HL-60/S4 (cell line): Measurements from ENCODE around the gene GNG13.
"Not testable (repeated sequence)": the region's sequence is repeated elsewhere in the genome, so short reads cannot be mapped to it uniquely, and the experiment has no call there.

Experiments
- in situ Hi-C: fragments of 300-500 bp; cut with MboI; formaldehyde crosslinking; loops from 2 replicates; pipeline ENCODE4 v1.14.3; 2022; ENCODE audit warnings: low sequenced_read_pairs

GNG13 gene

DNA sequence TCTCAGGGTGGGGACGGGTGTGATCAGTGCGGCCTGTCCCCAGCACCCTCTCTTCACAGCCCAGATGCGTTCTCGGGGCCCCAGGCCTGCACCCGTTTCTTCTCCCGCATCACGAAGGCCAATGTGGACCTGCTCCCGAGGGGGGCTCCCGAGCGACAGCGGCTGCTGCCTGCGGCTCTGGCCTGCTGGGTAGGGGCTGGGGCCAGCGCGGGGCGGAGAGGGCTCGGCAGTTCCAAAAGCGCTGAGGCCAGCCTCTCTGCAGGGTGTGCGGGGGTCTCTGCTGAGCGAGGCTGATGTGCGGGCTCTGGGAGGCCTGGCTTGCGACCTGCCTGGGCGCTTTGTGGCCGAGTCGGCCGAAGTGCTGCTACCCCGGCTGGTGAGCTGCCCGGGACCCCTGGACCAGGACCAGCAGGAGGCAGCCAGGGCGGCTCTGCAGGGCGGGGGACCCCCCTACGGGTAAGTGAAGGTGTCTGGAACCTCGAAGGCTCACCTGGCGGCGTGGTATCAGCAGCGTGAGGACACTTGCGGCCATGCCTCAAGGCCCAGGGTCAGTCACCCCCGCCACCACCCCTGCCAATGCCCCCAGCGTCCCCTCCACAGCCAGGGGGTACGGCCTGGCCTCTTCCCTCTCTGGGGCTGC lies 35.6 kb downstream of the GNG13 start:
- in situ Hi-C loops, result no loop called here

DNA sequence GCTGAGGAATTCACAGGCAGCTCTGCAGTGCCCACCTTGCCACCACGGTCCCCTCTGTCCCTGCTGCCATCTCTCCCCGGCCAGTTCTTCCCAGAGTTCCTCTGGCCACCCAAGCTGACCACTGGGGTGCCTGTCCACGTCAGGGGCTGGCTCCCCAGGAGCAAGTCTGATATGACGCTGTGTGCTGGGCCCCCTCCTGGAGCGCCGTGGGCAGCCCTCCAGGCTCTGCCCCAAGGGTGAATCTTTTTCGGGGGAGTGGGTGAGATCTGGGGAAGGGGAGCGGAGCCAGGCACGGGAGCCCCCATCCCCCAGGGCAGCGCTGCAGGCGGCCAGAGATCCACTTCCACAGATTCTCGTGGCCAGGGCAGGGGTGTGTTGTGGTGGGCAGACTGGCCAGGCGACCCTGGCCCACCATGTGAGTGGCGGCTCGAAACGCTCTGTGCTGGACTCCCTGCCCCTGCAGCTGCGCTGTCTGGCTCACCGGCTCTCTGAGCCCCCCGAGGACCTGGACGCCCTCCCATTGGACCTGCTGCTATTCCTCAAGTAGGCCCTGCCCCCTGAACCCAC lies 36.3 kb downstream of the GNG13 start:
- in situ Hi-C loops, result no loop called here

DNA sequence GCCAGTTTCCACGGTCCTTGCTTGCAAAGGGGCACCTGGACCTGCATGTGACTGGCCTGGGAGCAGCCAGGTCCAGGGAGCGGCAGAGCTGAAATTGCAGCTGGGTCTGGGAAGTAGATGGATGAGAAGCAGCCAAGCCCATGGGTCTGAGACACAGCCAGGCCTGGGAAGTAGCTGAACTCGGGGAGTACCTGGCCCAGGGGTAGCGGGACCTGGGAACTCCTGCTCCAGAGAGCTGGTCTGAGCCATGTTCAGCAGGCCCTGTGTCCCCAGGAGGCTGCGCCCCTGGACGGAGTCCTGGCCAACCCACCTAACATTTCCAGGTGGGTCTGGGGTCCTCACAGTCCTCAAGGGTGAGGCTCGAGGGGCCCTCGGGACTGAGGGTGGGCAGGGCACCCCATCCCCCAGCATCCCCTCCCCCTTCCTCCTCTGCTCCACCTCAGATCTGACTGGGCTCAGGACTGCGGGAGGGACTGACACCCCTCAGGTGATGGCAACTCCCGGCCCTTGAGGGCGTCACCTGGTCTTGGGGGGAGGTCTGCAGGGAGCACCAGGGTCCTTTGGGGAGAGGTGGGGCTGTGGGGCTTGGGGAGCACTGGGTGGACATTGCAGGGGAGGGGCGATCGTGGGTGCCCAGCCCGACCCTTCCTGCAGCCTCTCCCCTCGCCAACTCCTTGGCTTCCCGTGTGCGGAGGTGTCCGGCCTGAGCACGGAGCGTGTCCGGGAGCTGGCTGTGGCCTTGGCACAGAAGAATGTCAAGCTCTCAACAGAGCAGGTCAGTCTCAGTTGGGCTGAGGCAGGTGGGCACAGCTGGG lies 37.0 kb downstream of the GNG13 start:
- in situ Hi-C loops, result no loop called here

DNA sequence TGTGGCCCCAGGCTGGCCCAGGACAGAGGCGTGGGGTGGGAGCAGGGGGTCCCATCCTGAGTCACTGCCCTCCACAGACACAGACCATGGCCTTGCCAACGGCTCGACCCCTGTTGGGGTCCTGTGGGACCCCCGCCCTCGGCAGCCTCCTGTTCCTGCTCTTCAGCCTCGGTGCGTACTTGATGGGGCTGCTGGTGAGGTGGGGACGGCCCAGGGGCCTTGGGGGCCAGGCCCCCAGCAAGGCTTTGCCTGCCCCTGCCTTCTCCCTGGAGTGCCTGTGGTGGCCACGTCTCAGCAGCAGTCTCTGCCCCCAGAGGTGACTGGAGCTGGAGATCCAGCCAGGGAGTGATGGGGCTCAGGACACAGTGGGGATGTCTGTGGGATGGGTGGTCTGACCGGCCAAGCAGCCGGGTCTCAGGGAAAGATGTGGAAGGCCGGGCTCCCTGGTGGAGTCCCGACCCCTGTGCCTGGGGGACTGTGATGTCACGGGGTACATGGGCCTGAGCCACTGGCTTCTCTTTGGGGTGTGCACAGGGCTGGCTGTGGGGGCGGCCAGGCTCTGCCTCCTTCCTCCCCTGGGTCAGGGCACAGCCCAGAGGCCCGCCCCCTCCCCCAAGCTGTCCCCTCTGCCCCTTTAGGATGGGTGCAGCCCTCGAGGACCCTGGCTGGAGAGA lies 37.8 kb downstream of the GNG13 start:
- in situ Hi-C loops, result no loop called here

DNA sequence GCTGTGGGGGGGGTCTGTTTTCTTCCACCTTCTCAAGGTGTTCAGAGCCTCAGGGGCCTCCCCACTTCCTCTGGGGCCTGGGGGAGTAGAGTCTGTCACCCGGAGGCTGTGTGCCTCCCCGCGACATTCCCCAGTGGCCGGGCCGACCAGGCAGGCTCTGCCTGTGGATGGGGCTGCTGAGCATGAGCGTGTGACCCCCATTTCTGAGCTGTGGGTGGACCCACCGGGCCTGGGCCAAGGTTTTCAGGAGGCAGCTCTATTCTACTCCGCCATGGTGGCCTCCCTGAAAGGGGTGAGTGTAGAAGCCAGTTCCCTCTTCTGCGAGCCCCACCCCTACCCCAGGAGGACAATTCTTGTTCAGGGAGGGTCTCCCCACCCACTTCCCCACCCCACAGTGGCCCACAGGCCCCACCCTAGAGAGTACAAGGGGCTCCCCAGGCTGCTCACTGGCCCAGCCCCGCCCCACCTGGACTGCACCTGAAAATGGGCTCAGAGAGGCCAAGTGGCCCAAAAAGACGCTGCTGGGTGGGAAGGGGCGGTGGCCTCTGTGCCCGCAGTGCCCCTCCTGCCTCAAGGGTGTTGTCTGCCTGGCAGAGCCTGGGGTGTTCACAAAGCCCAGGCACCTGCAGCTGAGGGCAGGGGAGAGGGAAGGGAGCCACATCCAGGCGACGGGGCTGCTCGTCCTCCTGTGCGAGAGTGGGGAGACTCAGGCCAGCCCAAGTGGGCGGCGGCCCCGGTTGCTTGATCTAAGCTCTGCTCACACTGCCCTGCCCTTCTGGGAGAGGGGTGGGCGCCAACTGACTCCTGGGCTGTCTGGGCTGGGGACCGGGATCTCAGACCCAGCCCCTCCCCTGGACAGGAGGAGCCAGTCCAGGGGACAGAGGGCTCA lies 38.7 kb downstream of the GNG13 start:
- in situ Hi-C loops, result no loop called here

DNA sequence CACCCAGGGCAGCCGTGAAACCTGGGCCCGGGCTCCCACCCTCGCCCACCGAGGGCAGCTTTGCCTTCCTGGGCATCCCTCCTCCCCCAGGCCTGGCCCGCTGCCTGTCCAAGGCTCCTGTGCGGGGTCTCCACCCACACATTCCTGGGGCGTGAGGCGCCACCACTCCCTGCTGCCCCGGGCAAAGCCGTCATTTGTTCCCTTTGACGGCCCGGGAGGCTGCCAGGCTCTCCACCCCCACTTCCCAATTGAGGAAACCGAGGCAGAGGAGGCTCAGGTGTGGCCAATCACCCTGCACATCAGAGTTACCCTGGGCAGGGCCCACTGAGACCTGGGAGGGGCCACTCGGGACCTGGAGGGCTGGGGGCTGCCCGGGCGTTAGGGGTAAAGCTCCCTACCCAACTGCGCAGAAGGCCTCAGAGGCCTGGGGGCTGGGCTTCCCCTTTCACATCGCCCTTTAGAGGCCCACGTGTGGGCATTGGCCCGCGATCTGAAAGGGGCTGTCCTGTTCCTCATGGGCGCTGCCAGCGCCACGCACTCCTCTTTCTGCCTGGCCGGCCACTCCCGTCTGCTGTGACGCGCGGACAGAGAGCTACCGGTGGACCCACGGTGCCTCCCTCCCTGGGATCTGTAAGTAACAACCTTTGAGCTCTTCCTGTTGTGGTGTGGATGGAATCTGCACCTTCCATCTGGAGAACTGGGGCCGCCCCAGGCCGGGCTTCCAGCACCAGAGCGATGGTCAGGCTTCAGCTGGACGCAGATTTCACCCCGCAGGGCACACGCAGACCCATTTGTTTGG lies 39.8 kb downstream of the GNG13 start, which contains the start of gene MSLN:
TSS of gene MSLN (plus strand) at position 190 of the 799 bp plus-strand sequence. CDS start 1,947 bp downstream, outside the sequence.
- in situ Hi-C loops, result no loop called here

DNA sequence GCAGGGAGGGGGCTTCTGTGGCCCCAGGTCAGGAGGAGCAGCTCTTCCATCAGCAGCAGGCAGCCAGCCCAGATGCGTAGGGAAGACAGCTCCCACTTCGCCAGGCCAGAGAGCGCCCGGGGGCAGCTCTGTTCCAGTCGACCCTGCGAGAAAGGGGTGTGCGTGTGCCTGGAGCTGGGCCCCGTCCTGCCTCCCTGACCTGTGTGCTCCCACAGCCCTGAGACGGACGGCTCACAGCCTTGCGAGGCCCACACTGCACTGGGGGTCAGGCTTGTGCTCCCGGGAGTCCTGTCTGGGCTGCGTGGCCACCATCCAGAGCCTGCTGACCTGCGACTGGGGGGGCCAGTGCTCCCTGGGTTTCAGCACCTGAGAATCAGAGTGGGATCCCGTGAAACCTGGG lies 40.5 kb downstream of the GNG13 start:
- in situ Hi-C loops, result no loop called here

DNA sequence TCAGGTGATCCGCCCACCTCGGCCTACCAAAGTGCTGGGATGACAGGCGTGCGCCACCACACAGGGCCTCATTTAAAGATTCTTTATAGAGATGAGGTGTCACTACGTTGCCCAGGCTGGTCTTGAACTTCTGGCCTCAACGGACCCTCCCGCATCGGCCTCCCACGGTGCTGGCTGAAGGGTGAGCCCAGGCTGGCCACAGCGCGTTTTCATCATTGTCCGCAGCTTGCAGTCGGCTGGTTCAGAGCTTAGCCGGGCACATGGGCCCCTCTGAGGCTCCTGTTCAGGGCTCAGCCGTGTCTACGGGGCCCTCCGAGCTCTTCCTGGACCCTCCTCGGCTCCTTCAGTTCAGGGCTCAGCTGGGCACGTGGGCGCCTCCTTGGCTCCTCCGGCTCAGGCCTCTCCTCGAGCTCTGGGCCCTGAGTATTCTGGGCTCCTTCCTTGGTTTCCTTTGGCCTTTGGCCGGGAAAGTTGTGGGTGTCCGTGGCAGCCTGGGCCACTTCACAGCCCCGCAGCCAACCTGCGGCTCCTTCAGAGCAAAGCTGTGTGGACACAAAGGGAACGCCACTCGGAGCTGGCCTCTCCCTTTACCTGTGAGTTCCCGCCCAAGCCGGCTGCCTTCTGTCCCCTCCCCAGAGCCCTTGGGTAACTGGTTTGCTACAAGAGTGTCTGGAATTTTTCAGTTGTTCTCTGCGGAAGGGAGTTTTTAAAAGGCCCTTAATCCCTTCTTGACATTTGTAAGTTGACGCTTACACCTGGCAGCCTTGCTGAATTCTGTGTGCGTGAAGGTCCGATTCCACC lies 41.2 kb downstream of the GNG13 start:
- in situ Hi-C loops, result no loop called here

DNA sequence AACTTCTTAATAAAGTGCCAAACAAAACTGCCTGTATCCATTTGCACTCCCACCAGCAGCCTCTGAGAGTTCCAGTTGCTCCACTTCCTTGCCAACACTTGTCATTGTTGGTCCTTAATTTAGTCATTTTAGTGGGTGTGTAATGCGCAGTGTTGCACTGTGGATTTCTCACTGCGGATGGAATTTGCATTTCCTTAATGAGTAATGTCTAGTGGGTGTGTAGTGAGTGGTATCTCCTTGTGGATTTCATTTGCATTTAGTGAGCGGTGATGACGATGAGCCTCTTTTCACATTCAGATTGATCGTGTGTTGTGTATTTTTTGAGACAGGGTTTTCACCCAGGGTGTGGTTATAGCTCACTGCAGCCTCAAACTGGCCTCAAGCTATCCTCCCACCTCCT lies 44.1 kb downstream of the GNG13 start:
- in situ Hi-C loops, result no loop called here

DNA sequence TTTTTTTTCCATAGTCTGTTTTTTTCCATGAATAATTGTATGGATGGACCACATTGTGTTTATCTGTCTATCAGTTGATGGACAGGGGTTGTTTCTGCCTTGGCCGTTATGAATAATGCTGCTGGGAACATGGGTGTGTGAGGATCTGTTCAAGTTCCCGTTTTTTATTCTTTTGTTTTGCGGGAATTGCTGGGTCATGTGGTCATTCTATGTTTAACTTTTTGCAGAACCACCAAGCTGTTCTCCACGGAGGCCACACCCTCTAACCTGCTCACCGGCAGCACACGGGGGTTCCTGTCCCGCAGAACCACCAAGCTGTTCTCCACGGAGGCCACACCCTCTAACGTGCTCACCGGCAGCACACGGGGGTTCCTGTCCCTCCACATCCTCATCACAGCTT lies 45.9 kb downstream of the GNG13 start:
- in situ Hi-C loops, result no loop called here

DNA sequence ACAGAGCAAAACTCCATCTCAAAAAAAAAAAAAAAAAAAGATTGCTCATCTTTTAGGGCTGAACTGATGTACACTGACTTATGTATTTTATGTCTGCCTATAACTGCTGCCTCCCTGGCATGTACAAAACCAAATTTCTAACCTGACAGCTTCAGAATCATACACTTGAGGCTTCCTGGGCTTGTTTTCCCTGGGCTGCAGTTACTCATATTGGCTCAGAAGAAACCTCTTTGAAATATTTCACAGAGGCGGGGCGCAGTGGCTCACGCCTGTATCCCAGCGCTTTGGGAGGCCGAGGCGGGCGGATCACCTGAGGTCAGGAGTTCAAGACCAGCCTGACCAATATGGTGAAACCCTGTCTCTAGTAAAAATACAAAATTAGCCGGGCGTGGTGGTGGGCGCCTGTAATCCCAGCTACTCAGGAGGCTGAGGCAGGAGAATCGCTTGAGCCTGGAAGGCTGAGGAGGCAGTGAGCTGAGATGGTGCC lies 46.4 kb downstream of the GNG13 start:
- in situ Hi-C loops, result not testable (repeated sequence)

DNA sequence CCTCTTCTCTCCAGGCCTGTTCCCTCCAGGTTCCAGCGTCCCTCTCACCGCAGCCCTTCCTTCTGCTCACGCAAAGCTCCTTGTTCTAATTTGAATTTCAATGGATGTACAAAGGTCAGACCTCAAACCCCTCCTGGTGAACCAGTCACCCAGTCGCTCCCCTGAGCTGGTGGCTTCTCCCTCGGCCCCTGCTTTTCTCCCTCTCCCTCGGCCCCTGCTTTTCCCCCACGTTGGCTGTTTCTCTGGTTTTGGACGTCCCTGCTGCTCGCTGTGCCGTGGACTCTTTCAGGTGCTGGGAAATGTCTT lies 48.6 kb downstream of the GNG13 start:
- in situ Hi-C loops, result no loop called here

DNA sequence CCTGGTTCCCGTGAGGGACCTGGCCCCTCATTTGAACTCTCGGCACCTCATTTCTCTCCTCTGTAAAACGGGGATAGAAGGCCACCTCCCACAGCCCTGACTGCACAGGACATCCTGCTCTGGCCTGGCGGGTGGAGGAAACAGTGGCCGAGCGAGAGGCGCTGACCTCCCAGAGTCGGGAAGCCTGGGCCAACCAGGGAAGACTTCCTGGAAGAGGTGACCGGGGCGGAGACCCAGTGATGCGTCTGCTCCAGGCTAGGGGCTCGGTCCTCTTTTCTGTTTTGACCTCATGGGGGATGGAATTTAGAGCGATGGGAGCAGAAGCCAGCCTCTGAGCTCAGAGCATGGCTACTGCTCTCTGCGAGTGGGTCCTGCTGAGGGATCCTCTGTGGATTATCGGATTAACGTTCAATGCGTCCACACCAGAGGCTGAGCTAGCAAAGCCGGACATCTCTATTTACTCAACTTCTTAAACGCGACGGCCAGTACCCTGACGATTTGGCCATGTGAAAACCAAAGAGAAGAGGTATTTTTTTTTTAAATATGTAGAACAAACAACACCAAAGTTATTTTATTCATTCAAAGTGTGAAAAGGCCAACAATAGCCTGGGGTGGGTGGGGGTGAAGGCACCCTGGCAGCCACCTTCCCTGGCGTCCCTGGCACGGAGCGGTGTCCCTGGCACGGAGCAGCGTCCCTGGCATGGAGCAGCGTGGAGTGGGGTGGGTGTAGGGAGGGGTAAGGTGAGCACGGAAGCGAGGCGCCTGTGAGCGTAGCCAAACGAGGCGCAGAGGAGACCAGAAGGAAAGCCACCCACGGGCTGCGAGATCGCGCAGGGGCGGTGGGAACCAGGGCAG lies 49.2 kb downstream of the GNG13 start:
- in situ Hi-C loops, result no loop called here

DNA sequence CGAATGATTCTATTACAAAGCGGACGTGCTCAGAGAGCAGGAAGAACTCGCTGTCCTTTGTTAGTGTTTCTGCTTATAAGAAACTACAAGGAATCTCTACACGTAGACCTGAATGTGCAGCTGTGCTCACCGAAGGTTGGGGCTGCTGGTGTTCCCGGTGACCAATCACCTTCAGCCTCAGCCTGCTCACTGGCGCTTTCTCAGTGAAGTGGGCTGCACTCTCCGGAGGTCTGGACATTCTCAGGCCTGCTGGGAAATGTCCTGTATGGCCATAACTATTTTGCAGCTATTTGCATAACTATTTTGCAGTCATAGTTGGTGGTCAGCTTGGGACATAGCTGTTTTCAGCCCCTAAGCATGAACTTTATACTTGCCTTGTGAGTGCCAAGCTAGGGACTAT lies 50.0 kb downstream of the GNG13 start:
- in situ Hi-C loops, result no loop called here

DNA sequence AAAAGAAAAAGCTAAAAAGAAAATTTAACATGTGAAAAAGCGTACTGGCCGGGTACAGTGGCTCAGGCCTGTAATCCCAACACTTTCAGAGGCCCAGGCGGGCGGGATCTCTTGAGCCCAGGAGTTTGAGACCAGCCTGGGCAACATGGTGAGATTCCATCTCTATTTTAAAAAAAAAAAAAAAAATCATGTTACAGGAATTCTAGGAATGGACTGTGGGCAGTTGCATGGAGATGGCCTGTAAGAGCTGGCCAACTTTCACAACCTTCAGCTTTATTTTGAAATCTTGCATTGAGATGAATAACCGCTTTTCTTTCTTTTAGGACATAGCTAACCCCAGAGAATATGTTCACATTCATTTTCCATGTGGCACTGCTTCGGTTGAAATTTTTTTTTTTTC lies 51.5 kb downstream of the GNG13 start:
- in situ Hi-C loops, result no loop called here
